Measurements from ENCODE around the gene ERCC4. TPM values are rescaled to one million over a fixed set of nuclear protein-coding genes. Genes with fewer than 3 reads are reported as not detected.

ERCC4 gene
- total RNA-seq, 1 donor from 2014 or later, result 6.2 TPM

GRCh38 chr16:13956635-13957196, 36.8 kb downstream of the ERCC4 start:
- no peak for TF ChIP-seq CTCF (IDR thresholded peaks at IDR 0.05)
- H3K4me3 ChIP-seq, result peak overlapping the region; percentile 44 to 50
- peak overlapping the region in 1 of 2 donors; percentile 67 for H3K27ac ChIP-seq
- intact Hi-C loops (cut with DNase I), result loop anchor here (5.0 to 10.0 kb wide), 3 partner anchors 61 to 228 kb away; no protein-coding TSS in a partner anchor
- peaks cover 0 to 11% of the 10 kb centered on the region in 2 donors for H3K4me1 ChIP-seq
- no peaks in the 10 kb centered on the region for H3K9me3 ChIP-seq
- H3K36me3 ChIP-seq, result no peaks in the 10 kb centered on the region
- no peak for DNase-seq (ENCODE audit: low spot score in 2 of 2)
- H3K27me3 ChIP-seq, result no peaks in the 10 kb centered on the region

DNA sequence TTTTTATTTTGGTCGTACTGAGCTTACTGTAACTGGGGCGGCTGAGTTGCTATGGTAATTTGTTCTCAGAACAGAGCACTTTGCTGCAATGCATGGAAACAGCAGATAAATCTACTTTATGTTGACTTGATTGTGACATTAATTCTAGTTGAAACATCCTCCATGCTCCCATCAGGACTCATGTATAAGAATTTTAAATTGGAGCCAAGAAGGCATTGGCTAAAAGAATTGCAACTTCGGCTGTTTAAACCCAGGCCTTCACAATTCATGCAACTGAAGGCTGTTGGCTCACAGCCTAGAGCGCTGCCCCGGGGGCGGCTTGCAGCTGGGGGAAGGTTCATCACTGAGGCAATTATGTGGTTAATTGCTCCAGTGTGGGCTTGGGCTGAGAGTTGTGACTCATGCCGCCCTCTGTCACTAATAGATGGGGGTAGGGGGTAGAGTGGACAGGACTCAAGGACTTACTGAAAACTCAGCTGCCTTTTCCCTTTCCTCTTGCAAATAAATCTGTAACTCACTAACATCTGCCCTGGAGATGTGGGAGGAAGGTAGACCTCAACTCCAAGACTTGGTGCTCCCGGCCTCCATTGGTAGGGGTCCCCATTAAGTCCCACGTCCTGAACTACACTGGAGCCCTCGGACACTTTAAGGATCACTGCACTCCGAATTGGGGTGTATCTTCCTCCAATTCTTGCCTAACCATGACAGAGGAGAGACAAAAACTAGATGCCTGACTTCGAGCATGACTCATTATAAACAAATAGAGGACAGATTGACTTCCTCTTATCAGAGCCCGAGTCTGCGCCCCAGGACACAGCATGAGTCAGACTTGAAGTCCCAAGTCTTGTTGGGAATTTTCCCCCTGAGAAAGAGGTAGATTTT, 37.5 kb downstream of the ERCC4 start:
- peak in 1 of 2 donors; percentile 83 for DNase-seq (ENCODE audit: low spot score in 2 of 2)
- Histone ChIP-seq H3K4me1 (peaks cover 0 to 11% of the 10 kb centered on the region in 2 donors), H3K36me3 (no peaks in the 10 kb centered on the region), H3K9me3 (no peaks in the 10 kb centered on the region), H3K27me3 (no peaks in the 10 kb centered on the region), H3K27ac (peak overlapping the region; percentile 59 to 67), H3K4me3 (peak overlapping the region; percentile 44 to 50)
- intact Hi-C loops (cut with DNase I), result loop anchor here (5.0 to 10.0 kb wide), 3 partner anchors 60 to 227 kb away; no protein-coding TSS in a partner anchor
- no peak for TF ChIP-seq CTCF (IDR thresholded peaks at IDR 0.05)

DNA sequence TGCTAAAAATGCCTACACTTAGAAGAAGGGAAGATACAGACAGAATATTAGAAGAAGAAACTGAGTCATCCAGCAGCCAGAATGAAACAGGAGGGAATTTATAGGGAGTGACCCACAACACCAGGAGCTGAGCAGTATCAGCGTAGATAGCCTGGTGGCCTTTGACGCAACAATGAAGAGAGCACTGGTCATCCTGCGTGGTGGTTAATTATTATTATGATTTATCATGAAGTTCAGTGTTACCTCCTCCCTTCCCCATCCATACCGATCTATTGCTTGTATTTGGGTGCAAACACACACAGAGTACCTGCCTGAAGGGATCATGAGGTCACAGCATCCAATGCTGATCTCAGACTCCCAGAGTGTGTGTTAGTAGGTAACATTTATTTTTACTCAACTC, 38.5 kb downstream of the ERCC4 start:
- no peak for DNase-seq (ENCODE audit: low spot score in 2 of 2)
- Histone ChIP-seq H3K27ac (no peak overlapping the region), H3K4me1 (peaks cover 0 to 11% of the 10 kb centered on the region in 2 donors), H3K36me3 (no peaks in the 10 kb centered on the region), H3K9me3 (no peaks in the 10 kb centered on the region), H3K27me3 (no peaks in the 10 kb centered on the region), H3K4me3 (no peak overlapping the region)
- TF ChIP-seq CTCF (IDR thresholded peaks at IDR 0.05), result no peak
- intact Hi-C loops (cut with DNase I), result loop anchor here (5.0 to 10.0 kb wide), 3 partner anchors 59 to 226 kb away; no protein-coding TSS in a partner anchor

DNA sequence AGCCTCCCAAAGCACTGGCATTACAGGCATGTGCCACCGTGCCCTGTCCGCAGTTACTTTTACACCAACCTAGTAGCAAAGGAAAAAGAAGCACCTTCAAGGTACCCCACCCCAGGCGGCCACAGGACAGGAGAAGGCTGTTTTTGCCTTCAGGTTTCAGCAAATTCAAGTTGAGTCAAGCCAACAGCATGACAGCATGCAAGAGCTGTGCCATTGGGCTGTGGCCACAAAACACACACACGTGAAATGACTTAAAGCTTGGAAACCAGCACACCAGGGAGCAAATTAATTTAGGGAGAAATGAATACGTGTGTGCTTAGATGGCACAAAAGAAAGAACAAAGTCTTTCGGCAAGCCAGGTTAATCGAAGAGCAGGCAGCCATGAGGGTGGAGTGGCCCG, 39.7 kb downstream of the ERCC4 start:
- Histone ChIP-seq H3K4me1 (peaks cover 0 to 11% of the 10 kb centered on the region in 2 donors), H3K27me3 (no peaks in the 10 kb centered on the region), H3K9me3 (no peaks in the 10 kb centered on the region), H3K27ac (no peak overlapping the region), H3K4me3 (no peak overlapping the region), H3K36me3 (no peaks in the 10 kb centered on the region)
- intact Hi-C loops (cut with DNase I), result loop anchor here (5.0 to 10.0 kb wide), 3 partner anchors 58 to 225 kb away; no protein-coding TSS in a partner anchor
- no peak for TF ChIP-seq CTCF (IDR thresholded peaks at IDR 0.05)
- no peak for DNase-seq (ENCODE audit: low spot score in 2 of 2)

GRCh38 chr16:13961099-13961811, 41.3 kb downstream of the ERCC4 start:
- Histone ChIP-seq H3K4me3 (no peak overlapping the region), H3K27ac (no peak overlapping the region), H3K9me3 (no peaks in the 10 kb centered on the region), H3K27me3 (no peaks in the 10 kb centered on the region), H3K4me1 (peaks cover 0 to 11% of the 10 kb centered on the region in 2 donors), H3K36me3 (no peaks in the 10 kb centered on the region)
- no peak for TF ChIP-seq CTCF (IDR thresholded peaks at IDR 0.05)
- DNase-seq (ENCODE audit: low spot score in 2 of 2), result no peak
- intact Hi-C loops (cut with DNase I), result no loop called here
